NCI-H526 treated with DMSO at 0.1 percent for 48 hours (cell line): ENCODE results near the gene GOLPH3.

Experiments used
- DNase-seq: peaks from one replicate; lab custom pipeline; 2025; lab: John Stamatoyannopoulos, UW

Gene GOLPH3

DNA sequence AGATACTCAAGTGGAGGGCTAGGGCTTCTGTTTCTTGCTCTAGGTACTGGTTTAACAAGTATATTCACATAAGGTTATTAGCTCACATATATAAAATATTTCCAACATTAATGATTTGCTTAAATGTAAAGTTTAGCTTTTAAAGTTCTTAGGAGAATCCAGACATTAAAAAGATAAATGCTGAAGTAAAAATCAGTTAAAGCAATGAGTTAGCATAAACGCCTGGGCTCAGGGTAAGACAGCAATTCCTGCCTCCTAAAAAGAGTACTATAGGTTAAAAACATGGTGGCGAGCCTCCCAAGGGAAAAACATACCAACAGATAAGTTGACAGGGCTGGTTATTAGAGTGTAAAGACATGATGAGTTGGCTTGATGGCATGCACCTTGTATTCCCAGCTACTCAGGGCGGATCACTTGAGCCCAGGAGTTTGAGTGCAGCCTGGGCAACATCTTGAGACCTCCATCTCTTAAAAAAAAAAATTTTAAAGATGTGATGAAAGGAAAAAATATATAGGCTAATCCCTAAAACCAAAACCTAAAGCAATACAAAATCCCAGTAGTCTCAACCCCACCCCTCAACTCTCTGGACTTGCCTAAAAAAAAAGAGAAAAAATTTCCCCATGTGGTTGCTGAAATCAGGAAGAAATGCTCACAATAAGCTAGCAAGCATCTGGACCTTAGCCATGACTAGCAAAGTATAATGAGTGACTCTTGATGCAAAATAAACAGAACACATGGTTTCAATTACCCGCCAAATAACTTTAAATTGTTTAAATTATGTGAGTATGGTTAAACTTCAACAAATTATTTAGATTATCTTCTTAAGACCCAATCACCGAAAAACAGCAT, 3.6 kb downstream of the GOLPH3 start:
- no peak for DNase-seq

DNA sequence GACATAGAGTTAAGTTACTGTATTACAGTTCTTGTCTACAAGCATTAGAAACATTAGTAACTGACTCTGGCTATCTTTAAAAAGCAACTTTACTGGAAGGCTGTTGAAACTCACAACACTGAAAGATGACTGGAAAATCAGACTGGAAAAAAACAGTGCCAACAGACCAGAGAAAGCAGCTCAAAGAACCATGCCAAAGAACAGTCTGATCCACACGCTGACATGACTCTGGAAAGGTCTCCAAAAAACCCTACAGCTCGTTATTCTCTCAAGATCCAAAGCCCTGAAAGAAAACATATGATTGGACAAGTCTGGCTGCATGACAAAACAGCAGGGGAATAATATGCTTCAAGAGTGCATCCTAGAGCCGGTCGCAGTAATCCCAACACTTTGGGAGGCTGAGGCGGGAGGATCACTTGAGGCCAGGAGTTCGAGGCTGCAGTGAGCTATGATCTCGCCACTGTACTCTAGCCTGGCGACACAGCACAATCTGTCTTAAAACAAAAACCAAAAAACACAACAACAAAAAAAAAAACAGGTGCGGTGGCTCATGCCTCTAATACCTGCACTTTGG, 5.6 kb downstream of the GOLPH3 start:
- DNase-seq = no peak

DNA sequence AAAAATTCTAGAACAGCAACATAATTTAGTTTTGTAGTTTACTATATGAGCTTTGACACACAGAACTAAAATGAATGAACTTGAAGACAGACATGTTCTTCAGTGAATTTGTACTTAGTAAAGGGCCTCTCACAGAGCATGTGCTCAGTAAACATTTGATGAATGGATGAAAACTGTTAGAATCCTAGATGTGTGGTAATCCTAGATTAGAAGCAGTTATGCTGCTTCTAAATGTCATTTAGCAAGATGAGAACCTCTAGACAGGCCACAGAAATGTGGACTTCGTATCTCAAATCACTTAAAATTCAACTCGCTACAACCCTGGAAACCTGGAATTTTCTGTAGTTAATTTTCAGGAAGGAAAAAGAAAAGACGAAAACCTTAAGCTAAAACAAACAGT, 8.5 kb downstream of the GOLPH3 start:
- no peak for DNase-seq

DNA sequence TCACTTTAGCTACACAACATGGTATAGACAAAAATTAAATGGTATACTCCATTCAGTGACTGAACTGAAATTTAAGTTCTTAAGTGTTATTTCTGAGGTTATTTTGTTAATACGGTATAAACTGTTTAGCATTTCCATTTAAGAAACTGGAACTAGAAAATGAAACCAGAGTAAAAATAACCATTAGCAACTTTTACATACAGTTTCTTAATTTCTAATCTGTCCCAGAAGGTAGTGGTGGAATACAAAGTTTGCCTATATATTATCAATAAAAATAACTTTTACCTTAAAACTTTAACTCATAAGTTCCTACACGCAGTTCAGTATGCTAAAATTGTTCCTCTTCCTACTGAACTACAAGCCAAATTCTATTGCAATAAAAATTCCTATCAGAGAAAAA, 10.3 kb downstream of the GOLPH3 start:
- DNase-seq = no peak

DNA sequence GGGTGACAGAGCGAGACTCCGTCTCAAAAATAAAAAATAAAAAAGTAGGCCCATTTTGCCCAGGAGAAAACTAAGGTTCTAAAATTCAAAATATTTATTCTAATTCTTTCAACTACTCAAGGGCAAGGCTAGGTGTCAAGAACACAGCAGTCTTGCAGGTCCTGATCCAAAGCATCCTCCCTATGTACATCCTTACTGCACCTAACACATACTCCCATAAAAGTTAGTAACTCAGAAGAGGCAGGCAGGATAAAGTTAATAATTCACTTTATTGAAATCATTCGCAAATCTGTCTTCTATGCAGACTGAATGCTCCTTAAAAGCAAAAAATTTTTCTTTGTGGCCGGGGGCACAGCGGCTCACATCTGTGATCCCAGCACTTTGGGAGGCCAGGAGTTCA, 11.1 kb downstream of the GOLPH3 start:
- DNase-seq = no peak

DNA sequence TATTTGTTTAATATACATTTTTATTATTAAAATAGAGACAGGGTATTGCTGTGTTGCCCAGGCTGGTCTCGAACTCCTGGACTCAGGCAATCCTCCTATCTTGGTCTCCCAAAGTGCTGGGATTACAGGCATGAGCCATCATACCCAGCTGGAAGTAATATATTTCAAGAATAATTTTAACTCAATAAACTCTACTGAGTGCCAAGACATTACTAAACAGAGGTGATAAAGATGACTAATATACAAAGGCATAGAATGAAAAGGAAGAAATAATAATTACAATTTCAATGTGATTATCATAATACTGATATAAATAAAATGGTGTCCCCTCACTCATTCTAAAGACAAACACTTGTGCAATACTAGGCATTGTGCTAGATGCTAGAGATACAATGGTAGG, 13.9 kb downstream of the GOLPH3 start:
- DNase-seq = no peak

DNA sequence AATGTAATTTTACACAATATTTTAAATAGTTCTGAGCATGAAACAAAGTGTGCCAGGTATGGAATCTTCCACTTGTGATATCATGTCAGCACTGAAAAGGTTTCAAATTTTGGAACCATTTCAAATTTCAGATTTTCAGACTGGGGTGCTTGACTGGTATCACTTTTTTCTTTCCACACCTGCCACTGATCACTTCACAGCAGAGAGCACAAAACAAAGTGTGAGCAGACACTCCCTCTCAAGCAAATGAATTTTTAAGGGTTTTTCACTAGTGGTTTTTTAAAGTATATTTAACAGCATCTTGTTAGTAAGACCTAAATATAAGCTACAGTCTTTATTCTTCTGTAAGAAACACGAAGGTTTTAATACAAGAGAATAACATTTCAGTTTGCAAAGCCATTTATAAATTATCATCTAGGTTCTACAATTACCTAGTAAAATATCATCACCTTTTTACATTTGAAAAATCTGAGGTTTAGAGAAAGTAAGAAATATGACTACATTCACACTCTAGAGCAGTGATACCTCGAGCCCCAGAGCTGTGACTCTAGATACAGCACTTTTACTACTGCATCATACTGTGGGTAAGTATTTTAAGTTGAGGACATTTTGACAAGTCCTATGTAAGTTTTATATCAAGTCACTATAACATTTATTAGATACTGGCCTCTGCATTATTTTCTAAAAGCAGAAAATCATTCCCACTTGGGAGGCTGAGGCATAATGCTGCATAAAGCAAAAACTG, 14.6 kb downstream of the GOLPH3 start:
- DNase-seq = no peak

DNA sequence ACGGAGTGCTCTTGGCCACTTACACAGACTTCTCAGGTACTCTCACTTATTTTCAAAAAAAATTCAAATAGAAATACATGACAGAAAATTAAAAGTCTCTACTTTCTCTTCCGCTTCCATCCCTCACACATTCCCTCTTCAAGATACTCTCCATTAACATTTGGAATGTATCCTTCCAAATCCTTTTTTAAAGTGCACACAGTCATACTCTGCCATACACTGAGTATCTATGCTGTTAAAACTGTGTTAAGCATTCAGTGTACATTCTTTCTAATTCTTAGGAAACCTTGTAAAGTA, 15.5 kb downstream of the GOLPH3 start:
- DNase-seq = no peak

DNA sequence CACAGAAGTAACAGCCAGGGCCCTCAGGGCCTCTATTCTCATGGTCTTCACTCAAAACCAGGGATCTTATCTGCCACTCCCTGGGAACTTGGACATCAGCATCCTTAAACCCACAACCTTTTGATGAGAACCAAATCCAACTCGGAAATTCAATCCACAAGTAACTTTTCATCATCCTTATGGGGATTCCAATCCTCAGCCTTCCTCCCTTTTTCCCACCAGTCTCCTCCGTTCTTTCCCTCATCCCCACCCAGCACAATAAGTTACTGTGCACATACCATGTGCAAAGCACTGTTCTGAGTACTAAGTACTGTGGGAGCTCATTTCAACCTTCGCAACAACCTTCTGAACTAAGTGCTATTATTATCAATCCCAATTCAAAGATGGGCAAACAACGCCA, 17.0 kb downstream of the GOLPH3 start:
- DNase-seq = no peak

DNA sequence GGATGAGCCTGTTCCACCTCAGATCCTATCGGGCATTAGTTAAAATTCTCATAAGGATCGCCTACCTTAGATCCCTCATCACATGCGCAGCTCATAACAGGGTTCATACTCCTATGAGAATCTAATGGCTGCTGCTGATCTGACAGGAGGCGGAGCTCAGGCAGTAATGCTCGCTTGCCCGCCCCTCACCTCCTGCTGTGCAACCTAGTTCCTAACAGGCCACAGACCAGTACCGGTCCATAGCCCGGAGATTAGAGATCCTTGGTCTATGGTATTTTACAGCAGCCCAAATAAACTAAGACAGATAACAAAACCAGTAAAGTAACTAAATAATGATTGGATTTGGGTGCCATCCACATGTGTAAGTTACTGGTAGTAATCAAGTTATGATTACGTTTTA, 17.5 kb downstream of the GOLPH3 start:
- DNase-seq = no peak

DNA sequence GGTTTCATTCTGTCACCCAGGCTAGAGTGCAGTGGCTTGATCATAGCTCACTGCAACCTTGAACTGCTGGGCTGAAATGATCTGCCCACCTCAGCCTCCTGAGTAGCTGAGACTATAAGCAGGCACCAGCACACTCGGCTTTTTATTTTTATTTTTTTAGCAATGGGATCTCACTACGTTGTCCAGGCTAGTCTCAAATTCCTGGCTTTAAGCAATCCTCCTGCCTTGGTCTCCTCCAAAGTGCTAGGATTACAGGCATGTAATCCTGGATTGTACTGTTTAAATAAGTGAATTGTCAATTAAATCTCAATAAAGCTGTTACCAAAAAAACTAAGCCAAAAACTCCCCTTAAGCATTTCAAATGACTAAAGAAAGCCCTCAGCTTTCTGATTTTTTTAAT, 18.9 kb downstream of the GOLPH3 start:
- no peak for DNase-seq

DNA sequence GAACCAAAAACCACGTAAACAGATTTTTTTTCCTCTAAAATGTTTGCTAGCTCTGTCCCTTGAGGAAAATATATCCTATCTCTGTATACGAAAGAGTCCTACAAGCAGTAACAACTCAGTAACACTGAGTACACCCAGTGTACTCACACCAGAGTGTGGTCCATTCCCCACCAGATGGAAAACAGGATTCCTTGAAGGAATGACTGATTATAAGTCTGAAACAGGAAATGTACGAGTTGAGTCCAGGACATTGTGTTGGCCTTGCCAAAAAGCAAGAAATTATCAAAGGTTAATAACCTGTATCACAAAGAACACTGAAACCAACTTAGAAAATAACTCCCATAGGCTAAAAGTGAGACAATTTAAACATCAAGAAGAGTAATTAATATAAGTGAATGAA, 20.4 kb downstream of the GOLPH3 start:
- DNase-seq = no peak

DNA sequence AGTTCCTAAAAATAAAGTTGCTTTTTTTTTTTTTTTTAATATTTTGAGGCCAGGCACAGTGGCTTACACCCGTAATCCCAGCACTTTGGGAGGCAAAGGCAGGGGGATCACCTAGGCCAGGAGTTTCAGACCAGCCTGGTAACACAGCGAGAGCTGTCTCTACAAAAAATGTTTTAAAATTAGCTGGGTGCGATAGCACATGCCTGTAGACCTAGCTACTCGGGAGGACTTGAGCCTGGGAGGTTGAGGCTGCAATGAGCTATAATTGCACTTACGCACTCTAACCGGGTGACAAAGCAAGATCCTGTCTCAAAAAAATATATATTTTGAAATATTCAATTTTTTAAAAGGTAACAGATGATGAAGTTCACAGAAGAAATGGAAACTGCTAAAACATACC, 22.9 kb downstream of the GOLPH3 start:
- DNase-seq = no peak

DNA sequence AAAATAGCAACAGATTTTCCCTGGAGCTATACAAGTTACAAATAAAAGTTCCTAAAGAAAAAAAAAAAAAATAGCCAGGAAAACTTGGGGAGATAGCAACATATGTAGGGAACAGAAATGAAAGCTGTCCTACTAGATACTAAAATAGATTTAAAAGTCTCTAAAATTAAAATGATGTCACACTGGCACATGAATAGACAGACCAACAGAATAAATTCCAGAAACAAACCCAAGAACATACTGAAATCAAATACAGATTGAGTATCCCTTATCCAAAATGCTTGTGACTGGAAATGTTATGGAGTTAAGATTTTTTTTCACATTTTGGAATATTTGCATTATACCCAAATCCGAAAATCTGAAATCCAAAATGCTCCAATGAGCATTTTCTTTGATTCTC, 23.8 kb downstream of the GOLPH3 start:
- no peak for DNase-seq

DNA sequence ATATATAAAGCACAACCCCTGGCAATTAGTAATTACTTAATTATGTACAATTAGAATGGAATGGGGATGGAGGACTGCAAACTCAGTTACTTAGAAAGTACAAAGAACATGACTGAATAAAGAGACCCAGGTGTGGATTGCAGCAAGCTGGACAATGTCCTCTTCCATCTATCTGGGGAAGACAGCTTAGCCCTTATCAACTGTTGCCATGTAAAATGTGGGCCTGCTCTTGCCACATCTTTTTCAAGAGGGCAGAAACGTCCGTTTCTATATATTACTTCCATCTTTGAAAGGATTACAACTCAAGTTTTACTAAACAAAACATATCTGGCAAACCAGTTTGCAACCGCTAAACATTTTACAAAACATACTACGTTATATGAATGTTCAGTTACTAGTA, 26.2 kb downstream of the GOLPH3 start:
- DNase-seq = no peak

DNA sequence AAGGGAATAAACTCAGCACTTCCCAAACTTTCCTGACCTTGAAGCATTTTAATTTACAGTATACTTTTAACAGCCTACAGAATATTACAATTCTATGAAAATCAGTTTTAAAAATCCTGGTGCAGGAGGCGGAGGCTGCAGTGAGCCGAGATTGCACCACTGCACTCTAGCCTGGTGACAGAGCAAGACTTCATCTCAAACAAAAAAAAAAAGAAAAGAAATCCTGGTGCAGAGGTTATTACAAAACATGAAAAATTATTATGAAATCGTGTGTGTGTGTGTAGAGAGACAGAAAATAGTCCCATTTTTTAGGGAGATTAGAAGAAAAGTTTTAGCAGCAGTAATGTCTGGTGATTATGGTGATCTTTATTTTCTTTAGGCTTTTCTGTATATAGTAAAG, 26.9 kb downstream of the GOLPH3 start:
- DNase-seq = no peak

DNA sequence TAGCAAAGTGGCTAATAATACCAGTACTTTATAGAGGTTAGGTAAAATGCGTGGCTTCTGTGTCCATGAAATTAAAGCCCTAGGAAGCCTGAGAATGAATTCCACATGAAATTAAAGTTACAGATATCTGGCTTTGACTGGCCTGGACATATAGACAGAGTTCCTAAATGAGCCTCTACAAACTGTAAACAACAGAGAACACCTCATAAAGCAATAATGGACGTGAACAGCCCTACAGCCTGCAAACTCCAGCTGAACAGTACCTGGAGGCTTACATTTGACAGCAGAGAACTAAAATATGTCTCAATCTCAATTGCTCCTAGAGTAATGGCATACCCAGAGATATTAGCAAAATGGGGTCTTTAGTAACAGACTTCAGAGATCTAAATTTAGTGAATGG, 28.7 kb downstream of the GOLPH3 start:
- no peak for DNase-seq

DNA sequence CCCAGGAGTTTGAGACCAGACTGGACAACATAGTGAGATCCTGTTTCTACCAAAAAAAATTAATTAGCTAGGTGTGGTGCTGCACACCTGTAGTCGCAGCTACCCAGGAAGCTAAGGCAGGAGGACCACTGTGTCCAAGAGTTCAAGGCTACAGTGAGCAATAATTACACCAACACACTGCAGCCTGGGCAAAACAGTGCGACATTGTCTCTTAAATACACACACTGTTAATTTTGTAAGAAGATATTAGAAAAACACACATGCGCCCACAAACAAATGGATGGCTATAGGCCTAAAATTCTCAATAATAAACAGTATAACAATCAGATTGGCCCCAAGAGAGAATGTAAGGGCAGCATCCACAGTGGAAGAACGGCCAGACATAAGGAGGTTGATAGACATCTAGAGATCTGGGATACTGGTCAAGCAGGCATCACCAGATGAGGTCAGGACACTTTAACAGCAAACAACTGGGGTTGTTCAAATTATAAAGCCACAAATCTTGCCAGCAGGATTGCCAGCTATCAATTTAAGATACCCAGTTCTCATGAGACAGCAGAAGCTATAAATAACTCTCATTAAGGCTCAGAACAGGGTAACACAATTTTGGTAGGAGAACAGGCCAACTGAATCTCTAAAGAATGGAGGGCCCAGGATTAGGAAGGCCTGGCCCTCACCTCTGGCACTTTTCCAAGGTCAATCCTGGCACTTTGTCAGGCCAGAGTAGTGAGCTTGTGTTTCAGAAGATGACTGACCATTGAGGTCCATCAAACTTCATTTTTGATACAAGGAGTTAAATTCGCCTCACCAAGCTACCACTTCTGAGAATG, 29.5 kb downstream of the GOLPH3 start:
- no peak for DNase-seq

DNA sequence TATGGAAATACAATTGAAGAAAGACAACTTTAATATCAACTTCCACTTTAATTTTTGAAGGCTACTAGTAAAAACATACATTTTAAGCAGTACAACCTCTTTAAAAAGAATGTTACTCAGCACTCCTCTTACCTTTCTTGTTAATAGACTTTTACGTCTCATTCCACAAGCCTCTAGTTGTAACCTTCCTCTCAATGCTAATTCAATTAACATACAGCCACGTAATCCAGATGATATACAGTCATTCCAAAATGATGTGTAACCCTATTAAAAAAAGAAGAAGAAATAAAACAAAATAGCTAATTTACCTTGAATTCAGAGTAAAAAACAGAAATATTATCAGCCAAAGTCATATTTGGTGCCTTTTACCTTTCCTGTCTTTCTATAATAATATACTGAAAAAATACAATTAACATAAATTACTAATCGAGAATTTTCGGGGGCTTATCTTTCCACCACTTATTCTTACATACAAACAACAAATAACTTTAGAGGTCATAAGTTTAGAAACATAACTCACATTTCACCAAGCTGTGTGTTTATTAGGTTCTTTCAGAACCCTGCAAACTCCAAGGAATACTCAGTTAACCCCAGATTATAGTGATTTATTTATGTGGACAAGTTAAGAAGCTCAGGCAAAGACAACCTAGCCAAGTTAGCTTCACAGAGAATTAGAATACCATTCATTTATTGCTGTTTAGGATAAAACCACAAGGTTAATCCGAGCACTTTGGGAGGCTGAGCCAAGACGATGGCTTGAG, 30.3 kb downstream of the GOLPH3 start:
- DNase-seq = no peak

DNA sequence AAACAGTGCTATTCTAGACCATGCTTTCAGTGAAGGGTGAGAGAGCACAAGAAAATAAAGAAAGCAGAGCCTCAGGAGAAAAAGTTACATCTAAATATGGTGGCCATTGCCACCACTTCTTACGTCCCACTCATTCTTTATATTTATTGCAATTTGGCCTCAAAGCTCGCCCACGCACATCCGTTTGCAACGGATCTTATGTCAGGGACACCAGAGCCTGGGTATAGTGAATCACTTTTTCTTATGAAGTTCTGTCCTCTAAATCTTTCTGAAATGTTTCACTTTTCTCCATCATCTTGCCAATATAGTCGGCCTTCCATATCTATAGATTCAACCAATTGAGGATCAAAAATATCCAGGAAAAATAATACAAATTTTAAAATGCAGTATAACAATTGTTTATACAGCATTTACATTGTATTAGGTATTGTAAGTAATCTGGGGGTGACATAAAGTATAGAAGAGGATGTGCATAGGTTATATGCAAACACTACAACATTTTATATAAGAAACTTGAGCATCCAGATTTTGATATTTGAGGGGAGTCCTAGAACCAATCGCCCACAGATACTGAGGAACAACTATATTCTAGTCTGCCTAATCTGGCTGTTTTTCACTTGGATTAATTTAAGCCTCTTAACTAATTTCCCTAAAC, 35.2 kb downstream of the GOLPH3 start:
- no peak for DNase-seq

DNA sequence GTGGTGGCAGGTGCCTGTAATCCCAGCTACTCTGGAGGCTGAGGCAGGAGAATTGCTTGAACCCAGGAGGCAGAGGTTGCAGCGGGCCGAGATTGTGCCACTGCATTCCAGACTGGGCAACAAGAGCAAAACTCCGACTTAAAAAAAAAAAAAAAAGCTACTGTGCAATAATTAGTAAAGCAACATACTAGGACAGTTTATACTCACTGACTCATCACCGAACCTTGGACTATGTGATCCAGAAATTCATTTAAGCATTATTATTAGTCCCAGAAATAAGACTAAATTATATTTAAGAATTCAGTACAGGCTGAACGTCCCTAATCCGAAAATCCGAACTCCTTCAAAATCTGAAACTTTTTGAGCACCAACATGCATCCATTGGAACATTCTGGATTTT, 37.8 kb downstream of the GOLPH3 start:
- no peak for DNase-seq
